Activated T-helper 17 cell treated with anti-CD3 and anti-CD28 coated beads, Interleukin-2, amount 50 U/mL, for 72 hours (primary cell): Measurements from ENCODE around the gene WDR20. TPM values are rescaled to one million over a fixed set of nuclear protein-coding genes. Genes with fewer than 3 reads are reported as not detected.
"Not testable (repeated sequence)": the region's sequence is repeated elsewhere in the genome, so short reads cannot be mapped to it uniquely, and the experiment has no call there.

Experiments
- ATAC-seq: fragments of 150-1000 bp; cut with Tn5 transposase; replicated peaks from 2 replicates; pipeline ENCODE4 v1.10.0; 2021; ENCODE audit warnings: mild to moderate bottlenecking, moderate library complexity
- H3K27ac Mint-ChIP-seq: one replicate; pipeline ENCODE4 v1.8.0; 2022; ENCODE audit warnings: mixed read lengths
- H3K27me3 Mint-ChIP-seq: one replicate; pipeline ENCODE4 v1.8.0; 2022; ENCODE audit warnings: mixed read lengths
- H3K36me3 Mint-ChIP-seq: one replicate; pipeline ENCODE4 v1.8.0; 2022; ENCODE audit warnings: low read depth, mild to moderate bottlenecking, mixed read lengths
- H3K4me1 Mint-ChIP-seq: one replicate; pipeline ENCODE4 v1.8.0; 2022; ENCODE audit warnings: mixed read lengths
- H3K4me3 Mint-ChIP-seq: one replicate; pipeline ENCODE4 v1.8.0; 2022; ENCODE audit warnings: mild to moderate bottlenecking, mixed read lengths
- H3K9me3 Mint-ChIP-seq: one replicate; pipeline ENCODE4 v1.8.0; 2022; ENCODE audit warnings: mixed read lengths
- total RNA-seq, 2 donors: library from RNA; stranded (reverse); gene quantifications; one replicate each; pipeline ENCODE4 v1.2.3, GENCODE V29; 2022

WDR20 gene
- total RNA-seq, 2 donors from 2014 or later: 30.9 to 33.0 TPM

DNA sequence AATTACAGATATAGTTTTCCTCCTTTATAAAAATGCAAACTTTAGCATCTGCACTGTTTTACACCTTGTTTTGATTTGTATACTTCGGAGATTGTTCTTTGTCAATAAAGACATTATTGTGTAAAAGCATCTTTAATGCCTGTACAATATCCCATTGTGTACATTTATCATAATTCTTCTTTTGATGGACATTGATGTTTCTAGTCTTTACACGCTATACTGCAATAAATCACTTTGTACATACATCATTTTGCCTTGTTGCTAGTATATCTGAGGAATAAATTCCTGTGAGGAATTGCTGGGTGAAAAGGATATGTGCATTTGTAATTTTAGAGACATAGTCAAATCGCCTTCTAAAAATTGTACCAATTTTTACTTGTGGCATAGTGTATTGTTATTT lies 30.4 kb downstream of the WDR20 start:
- no peak overlapping the region for H3K27ac Mint-ChIP-seq
- H3K9me3 Mint-ChIP-seq: no peaks in the 10 kb centered on the region
- no peaks in the 10 kb centered on the region for H3K27me3 Mint-ChIP-seq
- no peak for ATAC-seq
- peaks cover 39% of the 10 kb centered on the region for H3K4me1 Mint-ChIP-seq
- H3K36me3 Mint-ChIP-seq: peaks cover 39% of the 10 kb centered on the region
- no peak overlapping the region for H3K4me3 Mint-ChIP-seq

- Mint-ChIP-seq H3K4me1 (peaks cover 42% of the 10 kb centered on the region), H3K36me3 (peaks cover 38% of the 10 kb centered on the region), H3K27ac (no peak overlapping the region), H3K4me3 (no peak overlapping the region), H3K27me3 (no peaks in the 10 kb centered on the region), H3K9me3 (no peaks in the 10 kb centered on the region)
- peak; percentile 59 for ATAC-seq
Observed at GRCh38 chr14:102171173-102172020, 31.7 kb downstream of the WDR20 start.

DNA sequence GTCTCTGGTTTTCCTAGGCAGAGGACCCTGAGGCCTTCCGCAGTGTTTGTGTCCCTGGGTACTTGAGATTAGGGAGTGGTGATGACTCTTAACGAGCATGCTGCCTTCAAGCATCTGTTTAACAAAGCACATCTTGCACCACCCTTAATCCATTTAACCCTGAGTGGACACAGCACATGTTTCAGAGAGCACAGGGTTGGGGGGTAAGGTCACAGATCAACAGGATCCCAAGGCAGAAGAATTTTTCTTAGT lies 32.2 kb downstream of the WDR20 start:
- peaks cover 32% of the 10 kb centered on the region for H3K36me3 Mint-ChIP-seq
- H3K4me1 Mint-ChIP-seq: peaks cover 39% of the 10 kb centered on the region
- not testable (repeated sequence) for H3K9me3 Mint-ChIP-seq, ATAC-seq, H3K4me3 Mint-ChIP-seq, H3K27me3 Mint-ChIP-seq, H3K27ac Mint-ChIP-seq

DNA sequence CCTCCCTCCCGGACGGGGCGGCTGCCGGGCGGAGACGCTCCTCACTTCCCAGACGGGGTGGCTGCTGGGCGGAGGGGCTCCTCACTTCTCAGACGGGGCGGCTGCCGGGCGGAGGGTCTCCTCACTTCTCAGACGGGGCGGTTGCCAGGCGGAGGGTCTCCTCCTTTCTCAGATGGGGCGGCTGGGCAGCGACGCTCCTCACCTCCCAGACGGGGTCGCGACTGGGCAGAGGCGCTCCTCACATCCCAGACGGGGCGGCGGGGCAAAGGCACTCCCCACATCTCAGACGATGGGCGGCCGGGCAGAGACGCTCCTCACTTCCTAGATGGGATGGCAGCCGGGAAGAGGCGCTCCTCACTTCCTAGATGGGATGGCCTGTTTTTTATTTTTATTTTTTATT lies 33.0 kb downstream of the WDR20 start:
- Mint-ChIP-seq H3K36me3 (peaks cover 24% of the 10 kb centered on the region), H3K4me1 (peaks cover 39% of the 10 kb centered on the region)
- ATAC-seq, H3K27me3 Mint-ChIP-seq, H3K4me3 Mint-ChIP-seq, H3K27ac Mint-ChIP-seq, H3K9me3 Mint-ChIP-seq: not testable (repeated sequence)

- H3K4me1 Mint-ChIP-seq: peaks cover 45% of the 10 kb centered on the region
- H3K27me3 Mint-ChIP-seq: no peaks in the 10 kb centered on the region
- H3K9me3 Mint-ChIP-seq: no peaks in the 10 kb centered on the region
- no peak overlapping the region for H3K27ac Mint-ChIP-seq
- no peak overlapping the region for H3K4me3 Mint-ChIP-seq
- H3K36me3 Mint-ChIP-seq: peaks cover 16% of the 10 kb centered on the region
- ATAC-seq: no peak
Observed at GRCh38 chr14:102177161-102177560, 37.5 kb downstream of the WDR20 start.

DNA sequence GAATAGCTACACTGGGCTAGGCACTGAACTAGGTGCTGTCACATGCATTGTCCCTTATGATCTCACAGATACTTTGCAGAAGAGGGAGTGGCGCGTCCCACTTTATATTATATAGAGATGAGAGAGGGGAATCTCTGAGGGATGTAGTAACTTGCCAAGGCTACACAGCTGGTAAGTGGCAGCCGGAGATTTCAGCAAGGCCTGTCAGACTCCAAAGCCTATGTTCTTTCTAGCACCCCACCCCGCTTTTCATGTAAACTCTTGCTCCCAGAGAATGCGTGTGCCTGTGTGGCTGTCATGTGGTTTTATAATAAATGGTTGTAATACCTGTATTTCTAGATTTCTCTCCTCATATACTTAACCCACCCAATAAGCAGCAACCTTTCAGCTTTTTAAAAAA lies 39.1 kb downstream of the WDR20 start:
- no peak for ATAC-seq
- Mint-ChIP-seq H3K4me3 (no peak overlapping the region), H3K9me3 (no peaks in the 10 kb centered on the region), H3K27ac (no peak overlapping the region), H3K27me3 (no peaks in the 10 kb centered on the region), H3K36me3 (peaks cover 16% of the 10 kb centered on the region), H3K4me1 (peaks cover 55% of the 10 kb centered on the region)

- peaks cover 63% of the 10 kb centered on the region for H3K4me1 Mint-ChIP-seq
- peak overlapping the region; percentile 90 for H3K27ac Mint-ChIP-seq
- peak overlapping the region; percentile 51 for H3K4me3 Mint-ChIP-seq
- peaks cover 9% of the 10 kb centered on the region for H3K36me3 Mint-ChIP-seq
- H3K27me3 Mint-ChIP-seq: no peaks in the 10 kb centered on the region
- no peaks in the 10 kb centered on the region for H3K9me3 Mint-ChIP-seq
- no peak for ATAC-seq
Observed at GRCh38 chr14:102180248-102180998, 40.7 kb downstream of the WDR20 start.

DNA sequence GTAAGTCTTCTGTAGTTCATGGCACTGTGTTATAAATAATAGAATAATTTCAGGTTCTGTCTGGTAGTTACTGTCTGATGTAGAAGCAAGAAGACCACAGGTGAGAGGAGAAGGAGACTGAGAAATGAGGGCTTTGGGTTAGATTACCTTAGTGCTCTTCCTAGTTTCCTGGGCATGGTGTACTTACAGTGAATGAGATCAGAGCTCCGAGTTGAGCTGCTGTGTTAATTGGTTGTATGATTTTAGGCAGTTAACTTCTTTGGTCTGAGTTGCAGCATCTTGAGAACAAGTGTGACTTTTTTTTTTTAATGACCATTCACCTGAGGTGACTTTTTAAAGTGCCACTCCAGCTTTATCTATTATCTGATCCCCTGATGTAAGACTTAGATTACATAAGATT lies 41.5 kb downstream of the WDR20 start:
- Mint-ChIP-seq H3K9me3 (no peaks in the 10 kb centered on the region), H3K36me3 (peaks cover 7% of the 10 kb centered on the region), H3K27me3 (no peaks in the 10 kb centered on the region), H3K4me1 (peaks cover 58% of the 10 kb centered on the region), H3K4me3 (peak overlapping the region; percentile 51), H3K27ac (peak overlapping the region; percentile 90)
- ATAC-seq: no peak

- Mint-ChIP-seq H3K9me3 (no peaks in the 10 kb centered on the region), H3K4me3 (peak overlapping the region; percentile 72), H3K27ac (peak overlapping the region; percentile 87), H3K27me3 (no peaks in the 10 kb centered on the region), H3K4me1 (peaks cover 56% of the 10 kb centered on the region), H3K36me3 (peaks cover 7% of the 10 kb centered on the region)
- peak; percentile 89 for ATAC-seq
Observed at GRCh38 chr14:102182190-102182589, 42.5 kb downstream of the WDR20 start.

GRCh38 chr14:102182936-102183619 lies 43.4 kb downstream of the WDR20 start:
- H3K9me3 Mint-ChIP-seq: no peaks in the 10 kb centered on the region
- peak overlapping the region; percentile 87 for H3K27ac Mint-ChIP-seq
- no peak for ATAC-seq
- H3K27me3 Mint-ChIP-seq: no peaks in the 10 kb centered on the region
- peak overlapping the region; percentile 72 for H3K4me3 Mint-ChIP-seq
- peaks cover 7% of the 10 kb centered on the region for H3K36me3 Mint-ChIP-seq
- peaks cover 54% of the 10 kb centered on the region for H3K4me1 Mint-ChIP-seq

GRCh38 chr14:102183886-102184285 lies 44.2 kb downstream of the WDR20 start:
- H3K4me1 Mint-ChIP-seq: peaks cover 48% of the 10 kb centered on the region
- peak overlapping the region; percentile 72 for H3K4me3 Mint-ChIP-seq
- H3K27me3 Mint-ChIP-seq: no peaks in the 10 kb centered on the region
- peaks cover under 1% of the 10 kb centered on the region for H3K36me3 Mint-ChIP-seq
- H3K27ac Mint-ChIP-seq: peak overlapping the region; percentile 87
- no peaks in the 10 kb centered on the region for H3K9me3 Mint-ChIP-seq
- ATAC-seq: no peak

DNA sequence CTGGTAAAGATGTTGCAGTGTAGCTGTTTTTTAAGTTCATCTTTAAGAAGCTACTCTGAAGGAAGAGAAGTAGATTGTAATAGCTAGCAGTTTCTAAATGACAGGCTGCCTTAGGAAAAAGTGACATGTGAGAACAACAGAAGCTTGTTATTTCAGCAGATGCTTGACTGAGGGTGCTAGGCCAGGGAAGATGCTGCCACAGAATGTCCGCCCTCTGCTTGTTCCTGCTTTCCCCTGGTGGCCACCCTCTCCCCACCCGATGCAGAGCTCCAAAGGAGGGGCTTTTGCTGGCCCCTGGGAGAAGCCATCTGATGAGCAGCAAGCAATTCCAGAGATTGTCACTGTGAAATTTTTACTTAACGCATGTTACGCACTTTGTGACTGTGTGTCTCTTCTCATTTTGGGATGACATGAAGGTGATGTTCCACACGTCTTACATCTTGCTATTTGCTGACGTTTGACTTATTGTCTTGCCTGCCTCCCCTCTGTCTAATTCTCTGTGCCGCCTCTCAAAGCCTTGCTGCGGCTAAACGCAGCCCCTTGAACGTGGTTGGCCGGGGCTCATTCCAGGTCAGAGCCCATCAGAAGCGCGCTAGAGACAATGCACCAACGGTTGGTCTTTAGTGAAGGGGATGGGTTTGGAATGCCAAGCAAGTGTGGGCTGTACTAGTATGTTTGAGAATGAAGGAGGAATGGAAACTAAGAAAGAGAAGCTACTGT lies 44.8 kb downstream of the WDR20 start:
- Mint-ChIP-seq H3K4me3 (peak overlapping the region; percentile 72), H3K27ac (peak overlapping the region; percentile 87), H3K9me3 (no peaks in the 10 kb centered on the region), H3K36me3 (no peaks in the 10 kb centered on the region), H3K27me3 (no peaks in the 10 kb centered on the region), H3K4me1 (peaks cover 48% of the 10 kb centered on the region)
- peak; percentile 78 for ATAC-seq

DNA sequence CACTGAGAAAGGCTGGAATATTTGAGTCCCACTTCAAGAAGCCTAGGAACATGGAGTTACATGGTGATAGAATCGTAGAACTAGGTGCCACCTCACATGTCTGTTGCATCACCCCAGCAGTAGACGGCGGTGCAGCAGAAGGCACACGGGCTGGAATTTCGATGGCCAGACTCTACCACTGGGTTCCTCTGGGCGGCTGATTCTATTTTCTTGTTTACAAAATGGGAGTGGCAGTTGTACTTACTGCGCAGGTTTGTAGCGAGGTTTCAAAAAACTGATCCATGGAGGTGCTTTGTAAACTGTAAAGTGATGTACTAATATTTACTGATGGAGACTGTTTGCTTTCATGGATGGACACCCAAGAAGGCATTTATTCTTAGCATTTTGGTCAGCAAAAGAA lies 45.7 kb downstream of the WDR20 start:
- peaks cover 50% of the 10 kb centered on the region for H3K4me1 Mint-ChIP-seq
- no peak for ATAC-seq
- H3K27me3 Mint-ChIP-seq: no peaks in the 10 kb centered on the region
- no peaks in the 10 kb centered on the region for H3K36me3 Mint-ChIP-seq
- no peak overlapping the region for H3K4me3 Mint-ChIP-seq
- peak overlapping the region; percentile 87 for H3K27ac Mint-ChIP-seq
- no peaks in the 10 kb centered on the region for H3K9me3 Mint-ChIP-seq

DNA sequence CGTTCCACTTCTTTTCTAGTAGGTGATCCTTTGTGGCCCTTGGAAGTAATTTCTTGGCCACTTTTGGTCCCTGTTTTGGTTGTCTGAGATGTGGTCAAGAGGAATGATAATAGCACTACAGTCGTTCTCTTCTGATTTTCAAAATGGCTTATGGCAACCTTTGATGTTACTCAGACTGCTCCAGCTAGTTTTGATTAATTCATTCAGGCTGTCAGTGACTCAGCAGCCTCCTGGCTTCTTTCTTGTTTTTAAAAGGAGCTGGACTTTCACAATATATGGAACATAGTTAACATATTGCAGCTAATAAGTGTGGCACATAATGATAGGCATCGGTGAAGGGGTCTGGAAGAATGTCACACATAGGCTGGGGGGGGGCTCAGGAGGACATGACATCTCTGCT lies 47.3 kb downstream of the WDR20 start:
- Mint-ChIP-seq H3K27ac (peak overlapping the region; percentile 83), H3K27me3 (no peaks in the 10 kb centered on the region), H3K4me1 (peaks cover 44% of the 10 kb centered on the region), H3K36me3 (no peaks in the 10 kb centered on the region), H3K4me3 (peak overlapping the region; percentile 17), H3K9me3 (no peaks in the 10 kb centered on the region)
- peak; percentile 22 for ATAC-seq
